GM18868 (cell line): ENCODE results near the gene DIAPH3.
"Not testable (repeated sequence)": the region's sequence is repeated elsewhere in the genome, so short reads cannot be mapped to it uniquely, and the experiment has no call there.

Source experiments
- ATAC-seq: cut with Tn5 transposase; IDR thresholded peaks from one replicate; pipeline ENCODE4 v1.9.1; 2021; ENCODE audit warnings: mild to moderate bottlenecking, moderate library complexity; ENCODE audit not compliant: unreplicated experiment

The DIAPH3 gene, protein sequence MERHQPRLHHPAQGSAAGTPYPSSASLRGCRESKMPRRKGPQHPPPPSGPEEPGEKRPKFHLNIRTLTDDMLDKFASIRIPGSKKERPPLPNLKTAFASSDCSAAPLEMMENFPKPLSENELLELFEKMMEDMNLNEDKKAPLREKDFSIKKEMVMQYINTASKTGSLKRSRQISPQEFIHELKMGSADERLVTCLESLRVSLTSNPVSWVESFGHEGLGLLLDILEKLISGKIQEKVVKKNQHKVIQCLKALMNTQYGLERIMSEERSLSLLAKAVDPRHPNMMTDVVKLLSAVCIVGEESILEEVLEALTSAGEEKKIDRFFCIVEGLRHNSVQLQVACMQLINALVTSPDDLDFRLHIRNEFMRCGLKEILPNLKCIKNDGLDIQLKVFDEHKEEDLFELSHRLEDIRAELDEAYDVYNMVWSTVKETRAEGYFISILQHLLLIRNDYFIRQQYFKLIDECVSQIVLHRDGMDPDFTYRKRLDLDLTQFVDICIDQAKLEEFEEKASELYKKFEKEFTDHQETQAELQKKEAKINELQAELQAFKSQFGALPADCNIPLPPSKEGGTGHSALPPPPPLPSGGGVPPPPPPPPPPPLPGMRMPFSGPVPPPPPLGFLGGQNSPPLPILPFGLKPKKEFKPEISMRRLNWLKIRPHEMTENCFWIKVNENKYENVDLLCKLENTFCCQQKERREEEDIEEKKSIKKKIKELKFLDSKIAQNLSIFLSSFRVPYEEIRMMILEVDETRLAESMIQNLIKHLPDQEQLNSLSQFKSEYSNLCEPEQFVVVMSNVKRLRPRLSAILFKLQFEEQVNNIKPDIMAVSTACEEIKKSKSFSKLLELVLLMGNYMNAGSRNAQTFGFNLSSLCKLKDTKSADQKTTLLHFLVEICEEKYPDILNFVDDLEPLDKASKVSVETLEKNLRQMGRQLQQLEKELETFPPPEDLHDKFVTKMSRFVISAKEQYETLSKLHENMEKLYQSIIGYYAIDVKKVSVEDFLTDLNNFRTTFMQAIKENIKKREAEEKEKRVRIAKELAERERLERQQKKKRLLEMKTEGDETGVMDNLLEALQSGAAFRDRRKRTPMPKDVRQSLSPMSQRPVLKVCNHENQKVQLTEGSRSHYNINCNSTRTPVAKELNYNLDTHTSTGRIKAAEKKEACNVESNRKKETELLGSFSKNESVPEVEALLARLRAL

DNA sequence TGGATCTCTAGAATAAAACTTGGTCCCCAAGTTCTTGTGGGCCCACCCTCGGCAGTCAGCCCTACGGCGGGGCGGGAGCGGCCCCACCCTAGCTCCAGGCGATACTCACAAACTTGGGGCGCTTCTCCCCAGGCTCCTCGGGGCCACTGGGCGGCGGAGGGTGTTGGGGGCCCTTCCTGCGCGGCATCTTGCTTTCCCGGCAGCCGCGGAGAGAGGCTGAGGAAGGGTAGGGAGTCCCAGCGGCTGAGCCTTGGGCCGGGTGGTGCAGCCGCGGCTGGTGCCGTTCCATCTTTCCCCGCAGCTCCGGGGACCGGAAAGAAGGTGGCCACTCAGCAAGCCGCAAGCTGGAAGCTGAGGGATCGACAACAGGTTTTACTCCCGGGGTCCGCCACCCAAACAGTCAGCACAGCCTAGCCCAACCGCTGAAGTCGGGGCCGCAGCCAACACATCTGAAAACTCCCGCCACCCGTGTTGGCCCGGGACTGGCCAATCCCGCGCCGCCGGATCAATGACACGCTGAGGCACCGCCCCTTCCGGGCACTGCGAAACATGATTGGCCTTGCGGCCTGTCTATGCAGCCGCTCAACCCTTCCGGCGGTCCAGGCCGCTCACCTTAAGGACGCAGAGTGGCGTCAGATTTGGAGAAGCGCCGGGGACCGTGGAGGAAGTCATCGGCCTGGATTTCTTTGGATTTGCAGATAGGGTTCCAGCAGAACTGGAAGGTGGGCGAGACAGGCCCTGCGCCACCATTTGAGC lies at the start of gene DIAPH3:
Gene DIAPH3, minus strand, starts transcription at position 451 of the 756 bp plus-strand sequence. Its CDS starts 162 bp downstream, at position 289.
- ATAC-seq = peak; percentile 99

DNA sequence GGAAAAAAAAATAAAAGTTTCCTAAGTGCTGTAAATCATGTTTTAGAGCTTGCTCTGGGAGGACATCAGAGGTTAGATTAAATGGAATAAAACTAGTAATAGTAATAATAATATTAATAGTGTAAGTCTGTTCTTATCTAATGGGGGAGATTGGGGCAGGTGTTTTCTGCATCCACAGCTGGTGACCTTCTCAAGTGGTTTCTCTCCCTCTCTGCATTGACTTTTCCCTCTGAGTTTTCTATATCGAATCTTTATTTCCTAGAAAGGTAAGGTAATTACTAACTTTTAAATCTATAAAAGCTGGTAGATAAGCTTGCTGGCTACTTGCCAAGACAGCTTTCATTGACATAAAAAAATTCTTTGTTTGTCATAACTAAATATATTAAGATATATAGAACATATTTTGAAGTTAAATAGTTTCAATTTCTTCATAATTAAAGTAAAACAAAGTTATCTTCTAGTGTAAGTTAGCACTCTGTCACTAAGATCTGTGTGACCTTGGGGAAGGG lies 49.6 kb upstream of the DIAPH3 start:
- ATAC-seq = no peak

DNA sequence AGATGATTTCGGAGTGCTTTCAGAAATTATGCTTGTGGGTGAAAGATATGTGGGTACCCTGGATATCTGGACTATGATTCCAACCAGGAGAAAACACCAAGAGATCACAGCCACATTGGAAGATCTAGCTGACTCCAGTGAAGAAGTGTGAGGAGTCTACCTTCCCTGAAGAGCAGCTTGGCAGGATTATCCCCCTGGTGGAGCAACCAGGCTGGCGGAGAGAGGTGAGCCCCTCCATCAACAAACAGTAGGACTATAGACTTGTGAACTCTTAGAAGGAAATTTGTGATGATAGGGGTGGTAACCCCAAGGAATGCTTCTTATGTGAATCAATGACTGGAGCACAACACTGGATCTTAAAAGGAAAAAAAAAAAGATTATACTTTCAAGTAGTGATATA lies 47.8 kb upstream of the DIAPH3 start:
- no peak for ATAC-seq

DNA sequence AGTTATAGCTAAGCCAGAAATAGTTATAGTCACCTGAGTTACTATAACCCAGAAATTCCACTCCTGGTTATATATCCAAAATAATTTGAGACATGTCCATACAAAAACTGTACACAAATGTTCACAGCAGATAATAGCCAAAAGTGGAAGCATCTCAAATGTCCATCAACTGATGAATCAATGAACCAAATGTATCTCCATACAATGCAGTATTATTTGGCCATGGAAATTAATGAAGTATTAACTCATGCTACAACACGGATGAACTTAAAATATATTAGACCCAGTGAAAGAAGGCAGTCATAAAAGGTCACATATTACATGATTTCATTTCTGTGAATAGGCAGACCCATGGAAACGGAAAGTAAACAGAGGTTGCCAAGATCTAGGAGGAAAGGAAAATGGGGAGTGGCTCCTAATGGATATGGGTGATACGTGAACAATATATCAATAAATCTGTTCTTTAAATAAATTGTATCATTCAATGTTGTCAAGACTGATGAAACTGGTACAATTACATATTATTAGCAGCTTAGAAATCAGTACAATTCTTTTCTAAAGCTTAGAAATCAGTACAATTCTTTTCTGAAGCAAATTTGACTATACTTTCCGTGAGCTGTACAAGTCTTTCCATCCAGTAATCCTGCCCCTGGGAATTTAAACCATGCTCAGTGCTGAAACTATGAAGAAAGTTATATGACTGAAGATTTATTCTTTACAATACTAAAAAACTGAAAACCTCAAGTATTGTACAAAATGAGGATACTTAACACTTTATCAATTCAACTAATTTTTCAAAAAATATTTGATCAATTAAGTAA lies 47.0 kb upstream of the DIAPH3 start:
- no peak for ATAC-seq

DNA sequence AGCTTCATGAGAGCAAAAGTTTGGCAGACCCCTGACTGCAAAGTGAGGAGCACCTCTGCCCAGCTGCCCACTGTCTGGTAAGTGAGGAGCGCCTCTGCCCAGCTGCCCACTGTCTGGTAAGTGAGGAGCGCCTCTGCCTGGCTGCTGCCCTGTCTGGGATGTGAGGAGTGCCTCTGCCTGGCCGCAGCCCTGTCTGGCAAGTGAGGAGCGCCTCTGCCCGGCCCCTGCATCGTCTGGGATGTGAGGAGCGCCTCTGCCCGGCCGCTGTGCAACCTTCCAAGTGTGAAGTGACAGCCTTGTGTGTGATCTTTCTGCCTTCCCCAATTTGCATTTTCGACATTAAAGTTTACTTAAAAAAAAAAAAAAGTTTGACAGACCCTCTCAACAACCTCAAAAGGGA lies 41.8 kb upstream of the DIAPH3 start:
- not testable (repeated sequence) for ATAC-seq

DNA sequence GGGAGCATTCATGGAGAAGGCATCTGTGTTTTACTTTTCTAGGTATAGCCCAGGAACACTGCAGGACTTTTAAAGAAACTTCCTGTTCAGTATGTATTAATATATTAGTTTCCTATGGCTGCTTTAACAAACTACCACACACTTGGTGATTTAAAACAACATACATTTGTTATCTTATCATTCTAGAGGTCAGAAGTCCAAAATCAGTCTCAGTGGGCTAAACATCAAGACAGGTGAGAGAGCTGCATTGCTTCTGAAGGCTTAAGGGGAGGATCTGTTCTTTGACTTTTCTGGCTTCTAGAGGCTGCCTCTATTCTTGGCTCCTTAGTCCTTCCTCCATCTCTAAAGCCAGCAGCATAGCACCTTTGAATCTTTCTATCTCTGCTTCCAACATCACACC lies 37.6 kb upstream of the DIAPH3 start:
- no peak for ATAC-seq

DNA sequence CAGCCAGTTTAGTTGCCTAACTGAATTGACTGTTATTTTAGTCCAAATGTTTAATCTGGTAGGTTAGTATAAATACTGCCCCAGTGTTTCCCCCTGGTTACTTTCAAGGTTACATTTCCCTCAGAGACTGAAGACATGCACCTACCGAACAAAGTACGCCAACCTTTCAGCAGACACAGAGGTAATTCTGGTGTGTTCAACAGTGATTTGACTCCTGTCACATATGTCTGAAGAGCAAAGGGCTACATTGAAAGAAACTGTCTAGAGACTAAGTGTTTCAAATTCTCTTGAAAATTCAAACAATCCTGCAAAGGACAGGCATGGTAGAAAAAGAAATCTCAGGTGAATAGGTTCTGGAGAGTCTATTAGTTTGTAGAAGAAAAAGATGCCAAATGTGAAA lies 32.2 kb upstream of the DIAPH3 start:
- not testable (repeated sequence) for ATAC-seq

DNA sequence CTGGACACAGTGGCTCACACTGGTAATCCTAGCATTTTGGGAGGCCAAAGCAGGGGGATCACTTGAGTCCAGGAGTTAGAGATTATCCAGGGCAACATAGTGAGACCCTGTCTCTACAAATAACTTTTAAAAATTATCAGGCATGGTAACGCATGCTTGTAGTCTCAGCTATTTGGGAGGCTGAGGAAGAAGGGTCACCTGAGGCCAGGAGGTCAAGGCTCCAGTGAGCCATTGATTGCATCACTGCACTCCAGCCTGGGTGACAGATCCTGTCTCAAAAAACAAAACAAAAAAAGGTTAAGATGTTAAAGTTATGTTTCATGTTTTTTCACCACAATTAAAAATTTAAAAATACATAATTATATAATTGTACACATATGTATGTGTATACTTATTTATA lies 19.2 kb upstream of the DIAPH3 start:
- no peak for ATAC-seq

DNA sequence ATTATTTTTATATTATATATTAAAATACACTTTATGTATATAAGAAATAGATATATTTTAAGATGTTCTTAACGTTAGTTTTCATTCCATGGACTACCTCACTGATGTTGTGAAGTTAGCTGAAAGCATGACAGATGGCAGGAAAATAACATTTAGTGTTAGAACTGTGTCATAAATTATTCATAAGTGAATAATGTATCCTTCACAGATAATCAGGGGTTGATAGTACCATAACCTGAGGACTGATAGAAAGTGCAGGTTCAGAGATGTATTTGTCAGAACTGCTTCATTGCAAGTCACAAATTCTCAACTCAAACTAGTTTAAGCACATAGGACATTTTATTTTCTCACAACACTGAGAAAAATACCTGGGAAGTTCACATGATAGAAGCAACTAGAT lies 14.6 kb upstream of the DIAPH3 start:
- ATAC-seq = no peak

DNA sequence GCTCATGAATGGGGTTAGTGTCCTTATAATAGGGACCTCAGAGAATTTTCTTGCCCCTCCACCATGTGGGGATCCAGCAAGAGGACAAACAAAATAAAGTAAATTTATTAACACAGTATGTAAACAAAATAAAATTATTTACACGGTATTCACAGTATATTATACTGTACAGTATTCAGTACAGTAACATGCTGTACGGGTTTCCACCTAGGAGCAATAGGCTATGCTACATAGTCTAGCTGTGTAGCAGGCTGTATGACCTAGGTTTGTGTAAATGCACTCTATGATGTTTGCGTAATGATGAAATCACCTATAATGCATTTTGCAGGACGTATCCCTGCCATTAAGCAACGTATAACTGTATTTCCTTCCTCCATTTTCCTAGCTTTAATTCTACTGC lies 11.8 kb upstream of the DIAPH3 start:
- ATAC-seq = no peak

DNA sequence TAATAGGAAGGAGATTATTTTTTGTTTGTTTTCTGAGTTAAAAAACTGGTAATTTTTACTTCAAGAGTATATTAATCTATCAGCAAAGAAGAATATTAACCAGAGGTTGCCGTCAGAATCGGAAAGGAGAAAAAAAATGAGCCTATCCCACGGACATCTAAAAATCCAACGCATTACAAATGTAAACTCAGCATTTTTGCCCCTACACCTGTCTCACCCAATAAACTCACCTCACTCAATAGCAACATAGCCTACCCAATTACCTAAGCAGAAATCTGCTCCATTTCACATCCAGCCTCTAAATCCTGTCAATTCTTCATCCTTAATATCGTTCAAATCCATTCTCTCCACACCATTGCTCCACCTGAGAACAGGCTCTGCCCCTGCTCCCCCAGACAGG lies 10.4 kb upstream of the DIAPH3 start:
- no peak for ATAC-seq

DNA sequence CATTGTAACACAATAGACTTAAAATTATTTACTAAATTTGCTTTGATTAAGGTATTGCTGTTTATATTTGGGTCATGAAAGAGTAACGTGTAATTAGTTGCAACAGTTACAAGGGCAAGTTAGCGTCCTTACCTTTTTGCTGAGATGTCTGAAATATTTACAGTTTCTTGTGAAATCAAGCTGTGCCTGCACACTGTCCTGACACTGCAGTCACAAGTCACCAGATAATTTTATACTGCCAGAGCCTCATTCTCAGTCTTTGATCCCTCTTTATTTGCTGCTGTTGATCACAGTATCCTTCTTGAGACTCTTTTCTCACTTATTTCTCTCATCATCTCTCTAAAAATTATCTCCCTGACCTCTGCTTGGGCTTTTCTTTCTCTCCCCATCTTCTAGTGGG lies 8.4 kb upstream of the DIAPH3 start:
- no peak for ATAC-seq

DNA sequence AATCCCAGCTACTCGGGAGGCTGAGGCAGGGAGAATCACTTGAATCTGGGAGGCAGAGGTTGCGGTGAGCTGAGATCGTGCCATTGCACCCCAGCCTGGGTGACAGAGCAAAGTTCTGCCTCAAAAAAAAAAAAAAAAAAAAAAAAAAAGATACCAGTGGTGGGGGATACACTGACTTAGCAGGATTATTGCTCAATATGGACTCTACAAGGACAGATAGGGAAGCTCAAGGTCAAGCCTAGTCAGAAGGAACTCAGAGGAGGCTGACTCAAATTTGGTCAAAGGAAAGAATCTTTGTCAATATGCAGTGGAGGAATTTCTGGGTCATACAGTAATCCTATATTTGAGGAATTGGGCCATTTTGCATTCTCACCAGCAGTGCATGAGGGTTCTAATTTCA lies 6.7 kb upstream of the DIAPH3 start:
- ATAC-seq = no peak

DNA sequence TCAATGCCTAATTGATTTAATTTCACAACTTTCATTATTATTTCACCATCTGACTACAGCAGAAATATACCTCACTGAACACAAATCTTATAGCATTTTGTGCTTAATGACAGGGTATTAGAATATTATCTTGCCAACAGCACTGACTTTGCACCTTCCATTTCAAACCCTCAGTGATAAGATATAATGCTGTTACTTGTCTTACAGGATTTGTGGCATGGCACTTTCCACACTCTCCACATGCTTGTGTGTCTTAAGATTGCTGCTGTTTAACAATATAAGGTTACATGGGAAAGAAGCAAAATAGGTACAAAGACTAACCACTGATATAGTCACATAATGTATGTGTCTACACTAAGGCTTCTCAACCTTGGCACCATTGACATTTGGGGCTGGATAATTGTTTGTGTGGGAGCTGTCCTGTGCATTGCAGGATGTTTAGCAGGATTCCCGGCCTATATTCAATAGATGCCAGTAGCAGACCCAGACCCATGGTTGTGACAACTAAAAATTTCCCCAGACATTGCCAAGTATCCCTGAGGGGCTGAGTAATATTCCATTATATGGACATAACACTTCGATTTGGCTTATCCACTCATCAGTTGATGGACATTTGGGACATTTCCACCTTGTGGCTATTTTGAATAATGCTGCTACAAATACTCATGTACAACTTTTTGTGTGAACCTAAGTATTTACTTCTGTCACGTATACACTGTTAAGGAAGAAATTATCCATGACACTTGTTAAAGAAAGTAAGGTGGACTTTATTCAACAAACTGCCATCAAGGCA lies 5.7 kb upstream of the DIAPH3 start:
- ATAC-seq = no peak

DNA sequence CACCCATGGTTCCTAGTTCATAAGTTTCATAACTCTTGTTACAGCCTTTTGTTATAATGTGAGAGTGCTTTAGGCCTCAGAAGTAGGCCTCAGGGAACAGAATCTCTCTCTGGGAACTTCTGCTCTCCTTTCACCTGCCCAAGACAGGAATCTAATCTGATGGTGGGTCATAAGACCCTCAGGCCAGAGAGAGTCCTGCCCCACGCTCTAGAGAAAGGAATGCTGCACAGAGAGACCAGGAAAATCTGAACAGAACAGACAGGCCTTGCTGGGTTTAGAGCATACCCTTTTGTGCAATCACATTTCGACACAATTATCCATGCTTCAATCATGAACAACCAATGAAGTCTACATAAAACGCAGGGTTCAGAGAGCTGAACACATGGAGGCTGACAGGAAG lies 3.4 kb upstream of the DIAPH3 start:
- no peak for ATAC-seq

DNA sequence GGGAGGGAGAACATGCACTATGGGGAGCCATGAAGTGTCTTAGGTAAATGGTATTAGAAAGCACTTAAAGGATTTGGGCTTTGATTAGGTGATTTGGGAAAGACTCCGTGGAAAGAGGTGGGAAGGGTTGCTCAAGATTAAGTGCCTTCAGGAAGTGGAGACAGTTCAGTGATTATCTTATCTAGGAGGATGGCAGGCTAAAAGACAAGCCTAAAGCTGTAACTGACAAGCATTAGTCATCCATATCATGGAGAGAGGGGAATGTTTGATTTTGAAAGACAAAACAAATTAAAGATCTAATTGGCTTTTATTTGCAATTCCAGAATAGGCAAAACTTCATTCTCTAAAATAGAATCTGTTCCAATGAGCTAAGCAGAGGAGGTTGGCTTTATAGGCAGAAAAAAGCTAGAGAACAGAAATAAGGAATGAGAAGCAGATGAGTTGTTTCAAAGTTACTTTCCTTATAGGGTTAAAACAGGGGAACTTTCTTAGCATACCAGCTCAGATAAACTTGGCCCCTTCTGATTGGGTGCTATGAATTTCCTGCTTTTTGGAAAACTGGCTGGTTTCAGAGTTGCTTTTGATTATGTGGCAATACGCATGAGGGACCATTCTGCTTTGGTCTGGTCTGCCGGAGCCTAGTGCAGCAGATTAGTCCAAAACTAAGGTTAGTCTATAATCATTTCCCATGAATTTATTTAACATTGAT lies 1.8 kb upstream of the DIAPH3 start:
- ATAC-seq = no peak

DNA sequence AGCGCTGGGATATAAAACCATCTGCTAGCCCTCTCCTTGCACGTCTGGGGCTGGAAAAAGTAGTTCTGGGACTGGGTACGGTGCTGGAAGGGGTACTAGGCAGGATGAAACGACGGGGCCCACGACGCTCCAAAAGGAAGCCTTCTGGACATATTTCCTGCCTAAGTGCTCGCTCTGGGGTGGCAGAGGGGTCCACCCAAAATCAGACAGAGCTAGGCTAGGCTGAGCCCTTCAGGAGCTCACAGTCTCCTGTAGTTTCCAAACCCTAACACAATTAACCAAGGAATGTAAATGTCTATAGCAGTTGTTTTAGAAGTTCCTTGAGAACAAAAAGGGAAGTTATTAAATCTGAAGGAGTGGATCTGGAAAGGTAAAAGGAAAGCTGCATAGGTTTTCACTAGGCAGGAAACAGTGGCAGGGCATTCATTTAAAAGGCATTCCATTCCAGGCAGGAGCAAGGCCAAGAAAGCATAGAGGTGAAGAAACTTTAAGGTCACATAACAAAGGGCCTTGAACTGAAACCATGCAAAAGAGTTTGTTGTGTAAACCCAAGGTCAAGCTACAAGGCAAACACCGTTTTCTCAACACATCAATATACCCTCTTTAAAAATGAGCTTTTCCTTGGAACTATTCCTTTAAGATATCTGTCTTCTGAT lies 634 bp upstream of the DIAPH3 start:
- peak; percentile 22 for ATAC-seq

DNA sequence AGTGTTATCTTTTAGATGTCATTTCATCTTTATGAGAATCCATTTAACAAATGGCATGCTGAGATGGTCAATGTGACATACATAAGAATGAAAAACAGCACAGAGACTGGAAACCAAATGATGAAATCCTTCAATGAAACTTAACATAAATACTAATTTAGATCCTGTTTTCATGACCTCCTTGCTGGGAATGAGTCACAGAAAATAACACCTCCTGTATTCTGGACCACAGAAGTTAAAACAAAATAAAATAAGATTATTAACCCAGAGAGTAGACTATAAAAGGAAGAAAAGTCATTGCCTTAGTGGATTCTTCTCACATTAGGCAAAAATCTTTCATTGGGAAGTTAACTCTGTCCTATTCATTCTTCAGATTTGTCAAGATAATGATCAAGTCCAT lies 1.6 kb downstream of the DIAPH3 start:
- no peak for ATAC-seq
